SU-DHL-6 (cell line): Measurements from ENCODE around the gene ADIPOR2.

Experiments
- H2AFZ ChIP-seq: fragments of 200-600 bp; sonication (generic); 2 replicates; pipeline ENCODE4 v1.6.1; 2014; ENCODE audit warnings: low read depth, mild to moderate bottlenecking, moderate library complexity, mixed read lengths, antibody characterized with exemption, low read length; ENCODE audit not compliant: severe bottlenecking
- H3F3A ChIP-seq: fragments of 200-600 bp; shearing (Covaris generic); 2 replicates; pipeline ENCODE4 v1.6.0; 2016; ENCODE audit warnings: antibody characterized with exemption, mild to moderate bottlenecking; ENCODE audit not compliant: insufficient read depth
- H3K27ac ChIP-seq: fragments of 200-600 bp; sonication (generic); 2 replicates; pipeline ENCODE4 v1.5.1; 2016; ENCODE audit warnings: low read depth, mild to moderate bottlenecking, low read length, moderate library complexity, mixed read lengths
- H3K27me3 ChIP-seq: fragments of 200-600 bp; sonication (generic), shearing (Covaris generic); 2 replicates; pipeline ENCODE4 v1.6.0; 2014; ENCODE audit warnings: mild to moderate bottlenecking, low read length
- H3K36me3 ChIP-seq: fragments of 200-600 bp; sonication (generic); 2 replicates; pipeline ENCODE4 v1.6.1; 2014; ENCODE audit warnings: mild to moderate bottlenecking, low read length, mixed read lengths
- H3K4me2 ChIP-seq: fragments of 300-600, 200-600 bp; shearing (Covaris generic), sonication (generic); 2 replicates; pipeline ENCODE4 v1.6.0; 2014; ENCODE audit warnings: low read length, low read depth, mild to moderate bottlenecking; ENCODE audit not compliant: poor library complexity, severe bottlenecking
- H3K4me3 ChIP-seq: fragments of 200-600 bp; sonication (generic); 2 replicates; pipeline ENCODE4 v1.5.1; 2014; ENCODE audit warnings: antibody characterized with exemption, low read length, mild to moderate bottlenecking, mixed read lengths; ENCODE audit not compliant: insufficient read depth, poor library complexity, severe bottlenecking
- H3K79me2 ChIP-seq: fragments of 200-600 bp; sonication (generic); 2 replicates; pipeline ENCODE4 v1.6.1; 2014; ENCODE audit warnings: mild to moderate bottlenecking, low read length, moderate library complexity; ENCODE audit not compliant: insufficient read depth
- H3K9ac ChIP-seq: fragments of 200-600 bp; sonication (generic); 2 replicates; pipeline ENCODE4 v1.7.0; 2014; ENCODE audit warnings: mild to moderate bottlenecking, low read length
- H3K9me2 ChIP-seq: fragments of 200-600 bp; sonication (generic); replicated peaks from 2 replicates; pipeline ENCODE4 v1.6.1; 2014; ENCODE audit warnings: low read length; ENCODE audit not compliant: insufficient read depth
- H3K9me3 ChIP-seq: fragments of 200-600 bp; sonication (generic); 2 replicates; pipeline ENCODE4 v1.6.1; 2014; ENCODE audit warnings: low read length, mixed read lengths; ENCODE audit not compliant: insufficient read depth
- H4K20me1 ChIP-seq: fragments of 200-600 bp; sonication (generic); 2 replicates; pipeline ENCODE4 v1.6.1; 2014; ENCODE audit warnings: low read depth, mild to moderate bottlenecking, antibody characterized with exemption, low read length, moderate library complexity, mixed read lengths
- EZH2phosphoT487 ChIP-seq: fragments of 200-600 bp; sonication (generic), shearing (Covaris generic); conservative IDR thresholded peaks from 2 replicates; pipeline ENCODE4 v1.6.1; 2018; ENCODE audit warnings: mild to moderate bottlenecking, antibody characterized with exemption, low read length, moderate library complexity, mixed read lengths
- TF ChIP-seq, protein P1 (sequence below): fragments of 200-600 bp; sonication (generic); IDR thresholded peaks from one replicate; pipeline ENCODE4 v1.5.1; 2017; ENCODE audit warnings: antibody characterized with exemption, mild to moderate bottlenecking, low read length, moderate library complexity; ENCODE audit not compliant: insufficient read depth, poor library complexity, severe bottlenecking

The ADIPOR2 gene

DNA sequence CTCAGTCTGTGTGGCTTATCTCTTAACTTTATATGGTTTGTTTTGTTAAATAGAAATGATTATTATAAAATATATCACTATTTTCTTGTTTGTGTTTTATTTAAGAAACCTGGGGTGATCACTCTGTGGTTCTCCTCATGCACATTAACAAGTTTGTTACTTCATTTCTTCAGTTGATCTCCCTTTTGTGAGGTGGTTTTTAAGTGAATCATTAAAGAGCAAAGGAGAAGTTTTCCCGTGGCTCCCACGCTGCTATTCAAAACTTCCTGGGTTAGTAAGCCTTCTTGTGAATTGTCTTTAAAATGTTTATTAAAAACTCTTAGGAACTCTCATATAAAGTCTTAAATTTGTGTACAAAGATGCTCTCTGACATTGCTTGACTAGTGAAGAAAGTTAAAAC is 11.8 kb downstream of the ADIPOR2 start:
- TF ChIP-seq EZH2phosphoT487: no peak
- TF ChIP-seq, protein P1, sequence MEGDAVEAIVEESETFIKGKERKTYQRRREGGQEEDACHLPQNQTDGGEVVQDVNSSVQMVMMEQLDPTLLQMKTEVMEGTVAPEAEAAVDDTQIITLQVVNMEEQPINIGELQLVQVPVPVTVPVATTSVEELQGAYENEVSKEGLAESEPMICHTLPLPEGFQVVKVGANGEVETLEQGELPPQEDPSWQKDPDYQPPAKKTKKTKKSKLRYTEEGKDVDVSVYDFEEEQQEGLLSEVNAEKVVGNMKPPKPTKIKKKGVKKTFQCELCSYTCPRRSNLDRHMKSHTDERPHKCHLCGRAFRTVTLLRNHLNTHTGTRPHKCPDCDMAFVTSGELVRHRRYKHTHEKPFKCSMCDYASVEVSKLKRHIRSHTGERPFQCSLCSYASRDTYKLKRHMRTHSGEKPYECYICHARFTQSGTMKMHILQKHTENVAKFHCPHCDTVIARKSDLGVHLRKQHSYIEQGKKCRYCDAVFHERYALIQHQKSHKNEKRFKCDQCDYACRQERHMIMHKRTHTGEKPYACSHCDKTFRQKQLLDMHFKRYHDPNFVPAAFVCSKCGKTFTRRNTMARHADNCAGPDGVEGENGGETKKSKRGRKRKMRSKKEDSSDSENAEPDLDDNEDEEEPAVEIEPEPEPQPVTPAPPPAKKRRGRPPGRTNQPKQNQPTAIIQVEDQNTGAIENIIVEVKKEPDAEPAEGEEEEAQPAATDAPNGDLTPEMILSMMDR: no peak
- H3K9ac ChIP-seq: no peak overlapping the region

DNA sequence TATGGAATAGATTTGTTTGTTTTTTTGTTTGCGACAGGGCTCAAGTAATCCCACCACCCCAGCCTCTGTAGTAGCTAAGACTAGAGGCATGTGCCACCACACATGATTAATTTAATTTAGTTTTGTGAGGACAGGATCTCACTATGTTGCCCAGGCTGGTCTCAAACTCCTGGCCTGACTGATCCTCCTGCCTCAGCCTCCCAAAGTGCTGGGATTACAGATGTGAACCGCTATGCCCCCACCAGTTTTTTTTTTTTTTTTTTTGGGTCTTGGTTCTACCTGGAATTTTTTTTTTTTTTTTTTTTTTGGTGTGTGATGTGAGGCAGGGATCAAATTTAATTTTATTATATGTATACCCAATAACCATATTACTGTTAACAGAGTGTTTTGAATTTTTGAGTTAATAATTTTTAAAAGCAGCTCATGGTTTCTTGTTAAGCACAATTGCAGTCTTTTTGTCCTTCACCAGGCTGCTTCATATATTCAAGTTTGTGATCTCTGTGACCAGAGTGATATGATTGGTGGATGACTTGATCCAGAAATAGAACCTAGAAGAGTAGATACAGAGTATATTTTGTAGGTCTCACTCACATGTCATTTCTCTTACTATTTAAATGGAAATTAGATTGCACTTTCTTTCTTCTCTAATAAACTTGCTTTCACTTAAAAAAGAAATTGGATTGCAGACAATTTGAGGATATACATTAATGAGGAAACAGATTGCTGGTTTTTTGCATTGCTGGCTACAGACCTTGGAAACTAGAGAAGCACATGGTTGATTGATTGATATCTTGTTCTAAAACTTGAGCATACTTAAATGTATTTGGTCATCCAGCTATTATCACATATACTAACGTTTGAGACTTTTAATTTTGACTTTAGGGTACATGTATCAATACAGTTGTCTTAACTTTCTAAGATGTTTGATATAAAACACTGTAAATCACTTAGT is 13.2 kb downstream of the ADIPOR2 start:
- Histone ChIP-seq H3K36me3 (peaks cover 3% of the 10 kb centered on the region; the same call in 1 of the 2 replicates), H3K9me2 (no peaks in the 10 kb centered on the region), H3F3A (peaks cover 6% of the 10 kb centered on the region; the same call in 1 of the 2 replicates), H3K79me2 (peaks cover 100% of the 10 kb centered on the region), H3K4me3 (no peak overlapping the region), H2AFZ (no peak overlapping the region), H3K9ac (no peak overlapping the region), H3K9me3 (no peaks in the 10 kb centered on the region), H3K27me3 (no peaks in the 10 kb centered on the region), H3K4me2 (no peak overlapping the region), H3K27ac (no peak overlapping the region), H4K20me1 (peaks cover 37% of the 10 kb centered on the region)
- TF ChIP-seq EZH2phosphoT487: no peak
- TF ChIP-seq, protein P1: no peak

More for the DNA sequence above, 11.8 kb downstream of the ADIPOR2 start:
- peaks cover 3% of the 10 kb centered on the region; the same call in 1 of the 2 replicates for H3K36me3 ChIP-seq
- no peak overlapping the region for H3K4me3 ChIP-seq
- H3K79me2 ChIP-seq: peaks cover 100% of the 10 kb centered on the region
- no peaks in the 10 kb centered on the region for H3K27me3 ChIP-seq
- no peaks in the 10 kb centered on the region for H3K9me3 ChIP-seq
- no peak overlapping the region for H3K4me2 ChIP-seq
- no peak overlapping the region for H3K27ac ChIP-seq
- no peak overlapping the region for H2AFZ ChIP-seq
- H3K9me2 ChIP-seq: no peaks in the 10 kb centered on the region
- H3F3A ChIP-seq: peaks cover 6% of the 10 kb centered on the region; the same call in 1 of the 2 replicates
- H4K20me1 ChIP-seq: peaks cover 46% of the 10 kb centered on the region

DNA sequence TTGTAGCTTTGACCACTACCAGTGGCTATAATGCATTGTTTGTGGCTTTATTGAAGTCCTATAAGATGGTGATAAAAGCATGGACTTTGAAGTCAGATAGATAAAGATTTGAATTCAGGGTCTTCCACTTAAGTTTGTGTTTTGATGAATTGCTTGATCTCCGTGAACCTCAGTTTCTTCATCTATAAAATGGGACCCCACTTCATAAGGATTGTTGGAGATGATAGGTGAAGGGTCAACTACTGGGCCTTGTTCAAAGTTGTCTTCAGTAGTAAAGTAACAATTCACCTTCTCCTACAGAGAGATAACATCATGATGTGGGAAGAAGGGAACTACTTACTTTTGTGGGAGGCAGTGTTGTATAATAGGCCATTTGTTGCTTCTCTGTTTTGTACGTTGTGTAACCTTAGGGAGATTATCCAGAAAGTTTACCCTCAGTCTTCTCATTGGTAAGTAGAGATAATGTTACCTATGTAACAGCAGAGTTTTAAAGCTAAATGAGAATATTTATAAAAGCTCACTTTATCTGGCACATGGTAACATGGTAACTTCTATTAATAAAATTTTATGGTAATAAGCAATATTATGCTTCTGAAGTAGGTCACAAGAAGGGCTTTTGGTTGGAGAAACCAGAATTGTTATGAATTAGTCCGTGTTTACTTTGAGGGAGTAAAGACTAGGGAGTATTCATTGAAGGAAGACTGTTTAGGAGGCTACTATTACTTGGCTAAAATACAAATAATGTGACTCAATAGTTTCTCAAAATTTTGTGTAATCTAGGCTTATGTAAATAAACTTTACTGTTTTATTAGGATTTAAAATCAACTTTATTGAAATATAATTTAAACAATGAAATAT is 15.1 kb downstream of the ADIPOR2 start:
- no peak for TF ChIP-seq EZH2phosphoT487
- TF ChIP-seq, protein P1: no peak
- Histone ChIP-seq H3K4me3 (no peak overlapping the region), H3K9ac (no peak overlapping the region), H3K9me3 (no peaks in the 10 kb centered on the region), H3K79me2 (peaks cover 100% of the 10 kb centered on the region), H3F3A (peaks cover 6% of the 10 kb centered on the region; the same call in 1 of the 2 replicates), H3K27ac (no peak overlapping the region), H4K20me1 (peaks cover 22% of the 10 kb centered on the region), H3K9me2 (no peaks in the 10 kb centered on the region), H3K36me3 (peaks cover 5% of the 10 kb centered on the region; the same call in 1 of the 2 replicates), H2AFZ (no peak overlapping the region), H3K27me3 (no peaks in the 10 kb centered on the region), H3K4me2 (no peak overlapping the region)
